ENCODE data around the gene NPSR1.
"Not testable (repeated sequence)": the region's sequence is repeated elsewhere in the genome, so short reads cannot be mapped to it uniquely, and the experiment has no call there.

NPSR1 gene

DNA sequence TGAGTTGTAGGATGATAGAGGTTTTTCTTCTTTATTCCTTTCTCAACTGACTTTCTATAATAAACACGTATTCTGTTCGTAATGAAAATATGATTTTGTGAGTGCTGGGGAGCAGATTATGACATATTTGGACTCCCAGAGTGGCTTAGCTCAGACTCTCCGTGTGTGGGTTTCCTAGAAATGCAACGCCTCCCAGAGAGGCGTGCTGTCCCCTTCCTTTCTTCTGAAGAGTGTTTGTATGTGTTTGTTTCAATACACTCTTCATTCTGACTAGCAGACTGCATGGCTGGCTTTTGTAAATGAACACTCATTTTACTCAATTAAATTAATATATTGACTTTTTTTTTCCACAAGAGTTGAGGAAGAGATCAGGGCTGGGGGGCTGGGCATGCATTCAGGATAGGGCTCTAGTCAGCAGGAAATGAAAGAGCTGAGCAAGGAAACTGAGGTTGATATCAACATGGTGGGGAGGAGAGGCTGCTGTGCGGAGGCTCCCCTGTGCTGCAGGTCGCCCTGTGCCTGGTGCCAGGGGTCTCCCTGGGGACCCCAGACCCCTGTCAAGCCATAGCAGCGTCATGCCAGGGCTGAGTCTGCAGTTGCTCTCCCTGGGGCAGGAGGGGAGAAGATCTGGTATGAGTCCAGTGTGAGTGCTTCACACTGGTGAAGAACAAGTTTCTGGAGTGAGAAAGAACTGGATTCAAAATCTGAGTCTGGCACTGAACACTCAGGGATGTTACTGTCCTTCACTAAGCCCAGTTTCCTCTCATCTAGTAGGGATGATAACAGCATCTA lies 221.1 kb downstream of the NPSR1 start:
- not testable (repeated sequence) for DNase-seq

DNA sequence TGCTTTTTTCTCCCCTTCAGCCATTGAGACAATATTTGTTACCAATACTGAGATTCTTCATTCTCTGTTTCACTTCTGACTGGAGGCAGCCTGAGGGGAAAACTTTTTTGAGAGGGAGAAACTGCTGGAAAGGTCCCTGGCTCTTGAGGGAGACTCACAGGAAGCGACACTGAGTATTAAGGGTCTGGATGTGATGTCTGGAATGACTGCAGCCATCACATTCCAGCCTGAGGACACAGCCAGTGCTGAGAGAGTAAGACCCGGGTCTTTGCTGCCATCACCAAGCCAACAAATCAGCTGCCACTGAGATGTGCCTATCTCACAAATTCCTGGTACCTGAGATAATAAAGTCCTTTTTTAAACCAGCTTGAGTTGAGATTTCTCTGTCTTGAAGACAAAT lies 221.9 kb downstream of the NPSR1 start:
- no peak for DNase-seq

DNA sequence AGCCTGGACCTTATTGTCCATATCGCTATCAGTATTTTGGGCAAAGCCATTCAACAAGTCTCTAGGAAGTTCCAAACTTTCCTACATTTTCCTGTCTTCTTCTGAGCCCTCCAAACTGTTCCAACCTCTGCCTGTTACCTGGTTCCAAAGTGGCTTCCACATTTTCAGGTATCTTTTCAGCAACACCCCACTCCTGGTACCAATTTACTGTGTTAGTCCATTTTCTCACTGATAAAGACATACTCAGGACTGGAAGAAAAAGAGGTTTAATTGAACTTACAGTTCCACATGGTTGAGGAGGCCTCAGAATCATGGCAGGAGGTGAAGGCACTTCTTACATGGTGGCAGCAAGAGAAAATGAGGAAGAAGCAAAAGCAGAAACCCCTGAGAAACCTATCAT lies 225.8 kb downstream of the NPSR1 start:
- DNase-seq, result not testable (repeated sequence)

DNA sequence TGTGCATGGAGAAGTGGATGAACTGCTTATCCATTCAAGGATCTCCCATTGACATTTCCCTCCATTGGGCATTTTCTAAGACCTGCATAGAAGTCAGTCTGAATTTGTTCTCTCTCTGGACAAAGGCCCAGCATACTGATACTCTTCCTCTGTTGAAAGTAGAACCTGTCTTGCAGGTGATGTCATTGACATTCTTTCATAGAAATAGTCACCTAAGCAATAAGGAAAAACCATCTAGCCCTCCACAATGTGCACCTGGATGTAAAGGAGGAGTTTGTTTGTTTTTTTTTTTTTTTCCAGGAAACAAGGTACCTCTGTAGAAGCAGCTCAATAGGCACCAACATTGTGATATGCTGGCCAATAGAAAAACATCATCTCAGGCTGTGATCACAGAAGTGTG lies 228.8 kb downstream of the NPSR1 start:
- no peak for DNase-seq

DNA sequence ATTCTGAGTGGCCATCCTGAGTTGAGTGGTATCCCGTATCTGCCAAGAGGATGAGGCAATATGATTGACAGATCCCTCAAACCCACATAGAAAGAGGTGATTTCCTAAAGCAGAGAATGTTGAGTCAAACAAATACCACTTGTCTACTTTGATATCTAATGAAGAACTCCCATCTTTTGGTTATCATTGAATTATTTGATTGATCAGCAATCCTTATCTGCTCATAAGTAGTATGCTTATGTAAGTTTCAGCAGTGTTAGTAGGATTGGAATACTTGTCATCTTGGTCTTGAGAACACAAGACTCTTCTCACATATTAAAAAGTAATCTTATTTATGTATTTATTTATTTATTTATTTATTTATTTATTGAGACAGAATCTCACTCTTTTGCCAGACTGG lies 231.9 kb downstream of the NPSR1 start:
- no peak for DNase-seq

DNA sequence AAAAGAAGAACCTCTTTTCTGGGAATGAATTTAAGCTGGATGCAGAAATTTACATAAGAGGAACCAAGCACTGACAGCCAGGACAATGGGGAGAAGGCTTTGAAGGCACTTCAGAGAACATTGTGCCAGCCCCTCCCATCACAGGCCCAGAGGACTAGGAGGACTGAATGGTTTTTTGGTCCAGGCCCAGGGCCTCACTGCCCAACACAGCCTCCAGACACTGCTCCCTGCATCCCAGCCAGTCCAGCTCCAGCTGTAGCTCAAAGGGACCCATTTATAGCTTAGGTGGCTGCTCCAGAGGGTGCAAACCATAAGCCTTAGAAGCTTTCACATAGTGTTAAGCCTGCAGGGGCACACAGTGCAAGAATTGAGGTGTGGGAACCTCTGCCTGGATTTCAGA lies 237.2 kb downstream of the NPSR1 start:
- DNase-seq, result no peak
